Measurements from ENCODE around the gene SPATA6.
A peak's percentile ranks its signal among the peaks of the same experiment; 100 is the strongest.
"Not testable (repeated sequence)": the region's sequence is repeated elsewhere in the genome, so short reads cannot be mapped to it uniquely, and the experiment has no call there.

The SPATA6 gene

GRCh38 chr1:48471691-48472576 lies at the start of gene SPATA6:
TSS of gene SPATA6 (minus strand) at chr1:48472204. CDS start at chr1:48472008, 196 bp downstream.
- peak; percentile 97 for DNase-seq

GRCh38 chr1:48519896-48520295 lies 47.9 kb upstream of the SPATA6 start:
- not testable (repeated sequence) for DNase-seq

- no peak for DNase-seq
These were observed 34.9 kb upstream of the SPATA6 start for GRCh38 chr1:48506870-48507269.

- DNase-seq, result no peak
These were observed 28.8 kb upstream of the SPATA6 start for GRCh38 chr1:48500541-48501450.

- no peak for DNase-seq
These were observed 27.3 kb upstream of the SPATA6 start for GRCh38 chr1:48499211-48499735.

GRCh38 chr1:48498096-48498791 lies 26.2 kb upstream of the SPATA6 start:
- DNase-seq, result peak; percentile 87

GRCh38 chr1:48495911-48496310 lies 23.9 kb upstream of the SPATA6 start:
- no peak for DNase-seq

GRCh38 chr1:48495166-48495565 lies 23.2 kb upstream of the SPATA6 start:
- no peak for DNase-seq

GRCh38 chr1:48493970-48494769 lies 22.2 kb upstream of the SPATA6 start:
- DNase-seq, result no peak

GRCh38 chr1:48493041-48493440 lies 21.0 kb upstream of the SPATA6 start:
- DNase-seq, result no peak

GRCh38 chr1:48492392-48492791 lies 20.4 kb upstream of the SPATA6 start:
- DNase-seq, result no peak

GRCh38 chr1:48488721-48489120 lies 16.7 kb upstream of the SPATA6 start:
- no peak for DNase-seq

GRCh38 chr1:48480504-48480903 lies 8.5 kb upstream of the SPATA6 start:
- DNase-seq, result no peak

- DNase-seq, result not testable (repeated sequence)
These were observed 8.0 kb upstream of the SPATA6 start for GRCh38 chr1:48480023-48480422.

- DNase-seq, result no peak
These were observed 634 bp upstream of the SPATA6 start for GRCh38 chr1:48472638-48473037.

GRCh38 chr1:48470950-48471690 lies 884 bp downstream of the SPATA6 start:
- no peak for DNase-seq

- DNase-seq, result no peak
These were observed 1.5 kb downstream of the SPATA6 start for GRCh38 chr1:48470481-48470855.

- no peak for DNase-seq
These were observed 2.2 kb downstream of the SPATA6 start for GRCh38 chr1:48469616-48470480.

- no peak for DNase-seq
These were observed 5.4 kb downstream of the SPATA6 start for GRCh38 chr1:48466594-48466993.

- DNase-seq, result no peak
These were observed 9.2 kb downstream of the SPATA6 start for GRCh38 chr1:48462716-48463302.
